Muscle of leg (tissue), 11 donors: Measurements from ENCODE around the gene TMPRSS13. TPM values are rescaled to one million over a fixed set of nuclear protein-coding genes. Genes with fewer than 3 reads are reported as not detected.

Source experiments
- DNase-seq: peaks from one replicate; pipeline ENCODE4 v3.0.0; 2013
- H3K27ac ChIP-seq: one replicate; pipeline ENCODE4 v1.5.1; 2013; ENCODE audit warnings: mild to moderate bottlenecking, low read length, control low read depth
- H3K27me3 ChIP-seq: one replicate; pipeline ENCODE4 v1.6.1; 2013; ENCODE audit warnings: low read length; ENCODE audit not compliant: control insufficient read depth, insufficient read depth
- H3K36me3 ChIP-seq: one replicate; pipeline ENCODE4 v1.6.1; 2013; ENCODE audit warnings: low read length; ENCODE audit not compliant: control insufficient read depth, insufficient read depth
- H3K4me1 ChIP-seq: one replicate; pipeline ENCODE4 v1.6.1; 2013; ENCODE audit warnings: low read length; ENCODE audit not compliant: control insufficient read depth, insufficient read depth
- H3K4me3 ChIP-seq: one replicate; pipeline ENCODE4 v1.5.1; 2013; ENCODE audit warnings: low read length, control low read depth
- H3K9me3 ChIP-seq: replicated peaks from 2 replicates; pipeline ENCODE4 v1.6.1; 2013; ENCODE audit warnings: low read depth, low read length; ENCODE audit not compliant: control insufficient read depth
- WGBS: methylation state at CpG from one replicate; pipeline ENCODE4 v1.1.5; 2013; ENCODE audit warnings: missing lambda C conversion rate; ENCODE audit not compliant: insufficient coverage; 5-methylcytosine and 5-hydroxymethylcytosine counted together
- polyA plus RNA-seq, 8 donors: library from polyadenylated mRNA; unstranded; fragments of 120-200 nt; gene quantifications; one replicate each; pipeline versions ENCODE4 v1.2.1 to v1.2.3, GENCODE V29; 2013; ENCODE audit warnings: inconsistent platforms in 1 of 8, low replicate concordance in 1 of 8; ENCODE audit not compliant: insufficient read length in 8 of 8, insufficient read depth in 1 of 8
- total RNA-seq: library from RNA; stranded (reverse); fragments of 120-200 nt; gene quantifications from one replicate; pipeline ENCODE4 v1.2.4, GENCODE V29; 2013

Gene TMPRSS13
- total and polyA plus RNA-seq, 9 donors = 0.05 to 1.1 (median 0.10) TPM

DNA sequence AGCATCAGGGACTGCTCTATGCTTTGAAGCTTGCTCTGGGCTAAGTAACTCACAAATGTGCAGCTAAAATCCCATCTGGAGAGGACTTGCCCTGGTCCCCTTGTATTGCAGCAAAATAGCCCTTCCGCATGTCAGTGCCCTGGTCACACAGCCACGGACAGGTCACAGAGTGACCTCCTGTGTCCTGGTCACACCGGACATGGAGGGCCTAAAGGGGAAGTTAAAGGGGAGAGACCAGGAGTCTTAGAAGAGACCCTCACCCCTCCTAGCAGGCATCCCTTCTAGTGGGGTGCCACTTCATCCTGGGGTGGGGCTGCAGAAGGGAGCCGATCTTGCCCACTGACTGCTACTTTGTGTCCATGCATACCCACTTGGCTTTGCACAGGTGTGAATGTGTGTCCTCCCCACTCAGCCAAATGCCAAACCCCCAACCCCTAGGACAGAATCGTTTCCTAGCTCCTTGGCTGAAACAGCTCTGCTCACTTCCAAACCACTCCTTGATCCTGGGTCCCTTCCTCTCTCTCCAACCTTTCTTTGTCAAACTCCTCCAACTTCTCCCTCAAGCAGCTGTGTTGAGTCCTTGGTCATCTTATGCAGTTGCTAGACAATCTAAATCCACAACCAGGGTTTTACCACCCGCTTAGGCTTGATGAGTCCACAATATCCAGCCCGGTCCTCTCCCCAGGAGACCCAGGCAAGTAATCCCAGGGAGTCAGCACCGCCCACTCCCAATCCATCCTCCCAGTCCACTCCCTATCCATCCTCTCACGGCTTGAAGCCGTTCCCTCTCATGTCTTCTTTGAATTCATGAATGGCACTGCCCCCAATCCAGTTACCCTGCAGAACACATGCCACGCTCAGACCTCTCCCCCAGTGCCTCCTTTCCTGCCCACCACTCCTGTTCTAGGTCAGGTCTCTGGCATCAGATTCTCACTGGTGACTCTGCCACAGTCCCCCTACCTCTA, 49.4 kb downstream of the TMPRSS13 start:
- 74% methylated on average over 9 of the region's 11 CpGs for WGBS
- Histone ChIP-seq H3K36me3 (no peaks in the 10 kb centered on the region), H3K4me1 (peaks cover 53% of the 10 kb centered on the region), H3K4me3 (no peak overlapping the region), H3K9me3 (no peaks in the 10 kb centered on the region), H3K27me3 (peaks cover 14% of the 10 kb centered on the region), H3K27ac (no peak overlapping the region)
- no peak for DNase-seq

DNA sequence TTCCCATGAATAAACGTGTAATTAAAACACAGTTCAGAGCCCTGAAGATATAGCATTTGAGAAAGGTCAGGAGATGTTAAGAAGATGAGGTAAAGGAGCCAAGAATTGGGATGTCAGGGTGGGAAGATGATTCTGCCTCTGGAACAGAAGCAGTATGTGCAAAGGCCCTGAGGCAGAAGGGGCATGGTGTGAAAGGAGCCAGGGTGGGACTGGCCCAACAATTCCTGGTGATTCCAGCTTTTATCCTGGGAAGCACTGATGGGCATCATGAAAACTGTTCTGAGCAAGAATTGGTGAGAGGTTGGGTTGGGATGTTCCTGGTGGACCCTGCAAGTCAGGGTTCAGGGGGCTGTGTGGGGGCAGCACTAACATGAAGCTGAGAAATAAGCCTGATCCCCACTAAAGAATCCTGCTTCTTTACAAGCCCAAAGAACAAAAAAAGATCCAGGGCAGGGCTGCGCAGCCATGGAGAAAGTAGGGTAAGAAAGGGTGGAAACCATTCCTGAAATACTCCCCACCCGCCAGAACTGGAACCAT, 50.2 kb downstream of the TMPRSS13 start:
- no peak for DNase-seq
- Histone ChIP-seq H3K27ac (no peak overlapping the region), H3K9me3 (no peaks in the 10 kb centered on the region), H3K36me3 (no peaks in the 10 kb centered on the region), H3K4me1 (peaks cover 52% of the 10 kb centered on the region), H3K27me3 (peaks cover 14% of the 10 kb centered on the region), H3K4me3 (no peak overlapping the region)
- WGBS = 82% methylated on average over 1 of the region's 3 CpGs

DNA sequence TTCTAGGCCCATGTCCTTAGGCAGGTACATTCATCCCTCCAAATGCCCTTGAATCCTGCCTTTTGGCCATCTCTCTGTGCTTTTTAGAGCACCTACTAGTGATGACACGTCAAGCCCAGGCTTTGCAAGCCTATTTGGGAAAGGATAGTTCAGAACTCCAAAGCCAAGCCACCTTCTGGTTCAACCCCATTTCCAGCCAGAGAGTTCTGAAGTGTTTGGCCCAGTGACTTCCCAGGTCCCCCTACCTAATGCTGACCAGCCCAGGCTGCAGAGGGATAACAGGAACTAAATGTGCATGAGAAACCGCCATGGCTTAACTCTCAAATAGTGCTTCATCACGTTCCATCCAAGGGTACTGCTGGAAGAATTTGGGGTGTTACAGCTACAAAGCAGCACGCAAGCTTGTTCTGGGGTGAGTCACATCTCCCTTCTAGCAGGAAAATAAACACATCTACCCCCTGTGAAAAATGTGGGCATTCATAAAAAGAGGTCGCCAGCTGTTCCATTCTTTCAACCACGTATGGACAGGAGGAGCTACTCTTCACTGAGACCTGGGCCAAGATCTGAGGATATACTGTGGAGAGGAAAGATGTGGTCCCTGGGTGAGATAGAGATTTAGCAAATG, 50.8 kb downstream of the TMPRSS13 start:
- no peak overlapping the region for H3K27ac ChIP-seq
- H3K36me3 ChIP-seq = no peaks in the 10 kb centered on the region
- no peak overlapping the region for H3K4me3 ChIP-seq
- H3K4me1 ChIP-seq = peaks cover 56% of the 10 kb centered on the region
- H3K9me3 ChIP-seq = no peaks in the 10 kb centered on the region
- WGBS = 91% methylated on average over 4 of the region's 6 CpGs
- H3K27me3 ChIP-seq = peaks cover 14% of the 10 kb centered on the region
- DNase-seq = no peak

DNA sequence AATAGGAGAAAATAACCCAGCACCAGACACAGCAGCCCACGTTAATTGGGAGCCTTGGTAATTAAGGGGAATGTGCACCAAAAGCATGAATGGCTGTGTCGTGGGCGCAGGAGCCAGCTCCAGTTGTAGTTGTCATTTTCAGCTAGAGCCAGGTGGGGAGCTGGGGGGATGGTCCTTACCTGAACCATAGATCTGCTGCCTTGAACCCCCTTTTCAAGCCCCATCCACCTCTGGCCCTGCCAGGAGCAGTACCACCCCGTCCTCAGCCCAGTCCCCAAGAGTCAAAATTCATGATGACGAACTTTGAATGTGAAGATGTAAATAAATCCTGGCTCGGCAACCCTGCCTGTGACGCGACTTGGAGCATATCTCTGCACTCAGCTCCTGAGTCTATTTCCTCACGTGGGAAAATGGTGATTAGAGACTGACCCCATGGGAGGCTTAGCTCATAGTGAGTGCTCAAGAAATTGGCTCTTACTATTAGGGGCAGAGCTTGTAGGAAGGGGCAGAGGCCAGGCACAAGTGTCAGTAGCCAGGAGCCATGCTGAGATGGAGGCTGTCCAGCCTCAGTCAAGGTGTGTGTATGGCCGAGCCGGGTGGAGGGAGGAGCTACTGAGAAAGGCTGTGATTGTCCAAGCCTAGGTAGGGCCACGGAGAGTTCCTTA, 52.0 kb downstream of the TMPRSS13 start:
- peak; percentile 67 for DNase-seq
- peaks cover 14% of the 10 kb centered on the region for H3K27me3 ChIP-seq
- WGBS = 19% methylated on average over 7 of the region's 12 CpGs
- no peaks in the 10 kb centered on the region for H3K36me3 ChIP-seq
- H3K27ac ChIP-seq = peak overlapping the region; percentile 94
- peaks cover 58% of the 10 kb centered on the region for H3K4me1 ChIP-seq
- H3K4me3 ChIP-seq = peak overlapping the region; percentile 79
- H3K9me3 ChIP-seq = no peaks in the 10 kb centered on the region

DNA sequence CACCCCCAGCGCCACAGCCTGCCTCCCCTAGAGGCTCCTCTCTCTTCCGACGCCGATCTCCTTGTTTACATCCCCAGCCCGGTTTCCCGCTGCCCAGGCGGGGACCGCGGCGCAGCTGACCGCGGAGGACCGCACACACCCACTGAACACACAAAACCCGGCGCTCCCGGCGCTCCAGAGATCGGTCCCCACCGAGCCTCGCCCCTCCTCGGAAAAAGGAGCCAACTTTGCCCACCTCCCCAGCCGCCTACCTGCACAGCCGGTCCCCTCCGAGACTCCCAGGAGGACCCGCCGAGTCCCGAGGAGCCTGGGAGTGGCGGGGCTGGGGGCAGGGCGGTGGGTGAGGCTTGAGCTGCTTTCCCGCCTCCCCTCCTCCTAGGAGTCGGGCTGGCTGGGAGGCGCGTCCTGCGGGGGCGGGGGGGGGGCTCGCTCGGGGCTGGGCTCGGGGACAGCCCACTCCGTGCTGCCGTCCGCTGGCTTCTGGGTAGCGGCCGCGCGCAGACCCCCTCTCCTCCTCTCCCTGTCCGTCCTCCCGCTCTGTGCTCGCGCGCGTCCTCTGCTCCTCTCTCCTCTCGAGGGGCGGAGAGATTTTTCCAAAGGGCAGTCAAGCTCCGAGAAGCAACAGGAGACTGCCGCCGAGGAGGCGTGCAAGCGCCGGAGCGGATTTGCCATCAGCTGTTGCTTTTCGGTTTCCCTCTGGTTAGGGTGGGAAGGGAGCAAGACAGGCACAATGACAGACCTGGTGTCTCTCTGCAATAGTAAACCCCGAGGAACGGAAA, 52.7 kb downstream of the TMPRSS13 start, which contains the start of gene FXYD6:
FXYD6 (minus strand) TSS at position 318 of the 779 bp plus-strand sequence. CDS start 33,882 bp downstream, outside the sequence.
- Histone ChIP-seq H3K4me3 (peak within 1 kb of the TSS; percentile 79), H3K27me3 (peaks cover 14% of the 10 kb centered on the region), H3K9me3 (no peaks in the 10 kb centered on the region), H3K27ac (peak within 1 kb of the TSS; percentile 94), H3K36me3 (no peaks in the 10 kb centered on the region), H3K4me1 (peaks cover 63% of the 10 kb centered on the region)
- DNase-seq = peak; percentile 95
- WGBS = 0% methylated on average over 33 of the region's 63 CpGs

DNA sequence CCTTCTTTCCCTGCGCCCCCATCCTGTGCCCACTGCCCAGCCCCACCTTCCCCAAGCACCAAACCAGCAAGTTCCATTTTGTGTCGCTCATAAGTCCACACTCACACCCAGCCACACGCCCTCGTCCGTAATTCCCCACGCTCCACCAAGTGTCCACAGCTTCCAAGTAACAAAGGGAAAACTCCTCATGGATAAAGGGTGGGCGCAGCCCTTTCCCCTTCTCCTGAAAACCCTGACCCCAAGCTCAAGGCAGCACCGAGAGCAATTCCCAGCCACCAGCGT, 53.2 kb downstream of the TMPRSS13 start:
- Histone ChIP-seq H3K4me1 (peaks cover 66% of the 10 kb centered on the region), H3K27me3 (peaks cover 14% of the 10 kb centered on the region), H3K9me3 (no peaks in the 10 kb centered on the region), H3K27ac (peak overlapping the region; percentile 90), H3K36me3 (no peaks in the 10 kb centered on the region), H3K4me3 (peak overlapping the region; percentile 79)
- WGBS = 0% methylated on average over 9 of the region's 9 CpGs
- no peak for DNase-seq

DNA sequence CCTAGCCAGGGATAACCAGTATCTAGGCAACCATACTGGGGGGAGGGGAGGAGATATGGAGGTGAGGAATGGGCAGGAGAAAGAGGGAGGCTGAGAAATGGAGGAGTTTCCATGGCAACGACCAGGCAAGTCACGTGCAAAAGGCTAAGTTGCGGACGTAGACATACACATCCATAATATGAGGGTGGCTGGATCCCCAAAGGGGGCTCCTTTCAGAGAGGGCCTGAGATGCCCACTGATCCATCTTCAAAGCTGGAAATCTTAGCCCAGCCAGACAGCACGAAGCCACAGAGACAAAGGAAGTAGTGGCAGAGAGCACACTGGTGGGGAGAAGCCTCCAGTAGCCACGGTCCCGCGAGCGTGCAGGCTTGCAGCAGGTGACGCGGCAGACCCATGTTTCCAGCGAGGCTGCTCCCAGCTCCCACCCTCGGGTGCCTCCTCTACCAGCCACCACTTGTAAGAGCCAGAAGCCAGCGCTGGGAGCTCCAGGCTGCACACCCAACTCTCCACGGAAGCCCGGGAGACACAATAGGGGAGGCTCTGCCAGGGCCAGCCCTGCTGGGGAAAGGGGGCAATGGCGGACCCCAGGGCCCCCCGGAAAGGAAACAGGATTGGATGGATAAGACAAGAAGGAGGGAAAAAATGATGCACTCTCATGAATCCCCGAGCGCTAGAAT, 53.7 kb downstream of the TMPRSS13 start:
- peaks cover 14% of the 10 kb centered on the region for H3K27me3 ChIP-seq
- H3K27ac ChIP-seq = peak overlapping the region; percentile 90
- no peaks in the 10 kb centered on the region for H3K36me3 ChIP-seq
- DNase-seq = peak; percentile 49
- peaks cover 70% of the 10 kb centered on the region for H3K4me1 ChIP-seq
- H3K4me3 ChIP-seq = peak overlapping the region; percentile 79
- WGBS = 2% methylated on average over 13 of the region's 20 CpGs
- no peaks in the 10 kb centered on the region for H3K9me3 ChIP-seq

DNA sequence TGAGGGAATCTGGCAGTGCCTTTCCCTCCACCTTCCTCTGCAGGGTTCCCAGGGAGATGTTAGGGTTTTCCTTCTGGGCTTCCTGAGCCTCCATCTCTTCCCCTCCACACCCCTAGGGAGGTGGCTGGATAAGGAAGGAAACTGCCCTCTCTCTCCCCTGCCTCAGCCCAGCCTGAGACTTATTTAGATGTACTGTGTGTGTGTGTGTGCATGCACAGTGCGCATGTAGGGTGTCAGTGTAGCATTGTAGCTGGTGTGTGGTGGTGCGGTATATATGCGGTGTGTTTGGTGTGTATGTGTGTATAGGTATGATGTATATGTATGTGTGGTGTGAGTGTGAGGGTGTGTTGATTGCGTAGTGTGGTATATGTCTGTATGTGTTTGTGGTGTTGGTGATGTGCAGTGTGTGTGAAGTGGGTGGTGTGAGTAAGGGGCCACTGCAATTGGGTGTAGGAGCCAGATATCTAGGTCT, 54.3 kb downstream of the TMPRSS13 start:
- DNase-seq = no peak
- no peaks in the 10 kb centered on the region for H3K36me3 ChIP-seq
- WGBS = 77% methylated on average over 4 of the region's 4 CpGs
- peak overlapping the region; percentile 90 for H3K27ac ChIP-seq
- H3K4me3 ChIP-seq = peak overlapping the region; percentile 79
- H3K27me3 ChIP-seq = peaks cover 11% of the 10 kb centered on the region
- H3K9me3 ChIP-seq = no peaks in the 10 kb centered on the region
- H3K4me1 ChIP-seq = peaks cover 75% of the 10 kb centered on the region

DNA sequence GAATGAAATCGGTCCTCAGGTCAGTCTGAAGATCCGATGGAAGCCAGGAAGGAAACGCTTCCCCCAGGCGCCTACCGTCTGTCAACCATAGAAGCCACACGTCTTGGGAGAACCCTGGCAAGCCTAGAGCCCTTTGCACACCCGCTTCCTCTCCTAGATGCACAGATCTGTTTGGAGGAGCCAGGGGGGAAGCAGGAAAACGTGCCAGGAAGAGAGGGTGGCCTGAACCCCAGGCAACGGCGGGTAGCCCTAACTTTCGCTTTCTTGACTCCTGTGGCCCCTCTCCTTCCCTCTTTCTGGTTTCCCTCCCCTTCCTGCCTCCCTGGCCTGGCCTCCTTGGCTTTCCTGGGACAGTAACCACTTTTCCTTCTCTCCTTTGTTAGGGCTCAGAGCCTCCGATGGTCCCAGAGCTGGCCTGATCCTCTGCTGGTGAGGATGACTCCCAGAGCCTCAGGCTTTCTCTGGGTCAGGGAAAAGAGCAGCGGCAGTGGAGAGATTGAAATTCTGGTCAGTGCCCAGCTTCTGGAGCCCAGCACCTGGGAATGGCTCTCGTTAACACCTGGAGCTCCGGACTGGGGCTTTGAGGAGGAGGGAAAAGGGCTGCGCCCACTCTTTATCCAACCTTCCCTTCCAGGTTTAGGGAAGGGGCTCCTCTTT, 54.8 kb downstream of the TMPRSS13 start:
- 16% methylated on average over 5 of the region's 16 CpGs for WGBS
- Histone ChIP-seq H3K4me1 (peaks cover 81% of the 10 kb centered on the region), H3K27me3 (peaks cover 7% of the 10 kb centered on the region), H3K9me3 (no peaks in the 10 kb centered on the region), H3K27ac (peak overlapping the region; percentile 90), H3K4me3 (peak overlapping the region; percentile 79), H3K36me3 (no peaks in the 10 kb centered on the region)
- no peak for DNase-seq
